GM19035 (cell line): ENCODE results near the gene FHIT.

ENCODE experiments used
- ATAC-seq: cut with Tn5 transposase; IDR thresholded peaks from one replicate; pipeline ENCODE4 v1.9.1; 2021; ENCODE audit not compliant: unreplicated experiment

The FHIT gene

DNA sequence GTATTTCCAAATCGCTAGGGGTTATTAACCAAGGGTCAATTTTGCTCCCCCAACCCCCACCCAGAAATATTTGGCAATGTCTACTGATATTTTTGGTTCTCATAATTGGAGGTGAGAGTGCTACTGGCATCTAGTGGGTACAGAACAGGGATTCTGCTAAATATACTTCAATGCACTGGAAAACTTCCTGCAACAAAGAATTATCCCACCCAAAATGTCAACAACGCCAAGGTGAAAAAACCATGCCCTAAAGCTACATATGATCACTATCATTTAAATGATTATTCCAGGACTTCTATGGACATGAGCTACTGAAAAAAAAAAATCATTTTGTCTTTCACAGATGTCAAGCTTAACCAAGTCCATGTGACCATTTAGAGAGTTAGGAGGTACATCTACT lies 867.9 kb downstream of the FHIT start:
- no peak for ATAC-seq

DNA sequence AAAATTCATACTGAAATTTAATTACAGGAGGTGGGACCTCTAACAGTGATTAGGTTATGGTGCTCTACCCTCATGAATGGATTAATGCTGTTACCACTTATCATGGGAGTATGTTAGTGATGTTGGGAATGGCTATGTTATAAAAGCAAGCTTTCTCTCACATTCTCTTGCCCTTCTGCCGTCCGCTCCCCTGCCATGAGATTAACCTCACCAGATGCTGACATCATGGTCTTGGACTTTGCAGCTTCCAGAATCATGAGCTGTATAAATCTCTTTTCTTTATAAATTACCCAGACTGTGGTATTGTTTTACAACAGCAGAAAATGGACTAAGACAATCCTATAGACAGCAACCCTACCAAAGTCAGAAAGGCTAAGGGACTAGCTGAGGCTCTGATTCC lies 884.8 kb downstream of the FHIT start:
- no peak for ATAC-seq

DNA sequence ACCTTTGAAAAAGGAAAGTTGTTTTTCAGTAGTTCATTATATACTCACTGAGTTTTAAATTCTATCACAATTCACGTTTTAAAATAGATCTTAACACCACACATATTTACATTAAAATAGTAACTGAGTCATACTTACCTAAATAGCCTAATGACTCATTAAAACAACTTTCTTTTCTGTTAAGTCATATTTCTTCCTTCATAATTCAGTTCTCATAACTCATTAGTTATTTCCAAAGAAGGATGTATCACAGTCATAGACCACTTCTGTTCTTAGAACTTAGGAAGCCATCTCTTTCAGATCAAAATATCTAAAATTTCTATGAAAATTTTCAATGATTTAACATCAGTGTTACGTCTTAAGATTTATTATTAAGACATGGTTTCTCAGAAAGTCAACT lies 885.9 kb downstream of the FHIT start:
- ATAC-seq: no peak

DNA sequence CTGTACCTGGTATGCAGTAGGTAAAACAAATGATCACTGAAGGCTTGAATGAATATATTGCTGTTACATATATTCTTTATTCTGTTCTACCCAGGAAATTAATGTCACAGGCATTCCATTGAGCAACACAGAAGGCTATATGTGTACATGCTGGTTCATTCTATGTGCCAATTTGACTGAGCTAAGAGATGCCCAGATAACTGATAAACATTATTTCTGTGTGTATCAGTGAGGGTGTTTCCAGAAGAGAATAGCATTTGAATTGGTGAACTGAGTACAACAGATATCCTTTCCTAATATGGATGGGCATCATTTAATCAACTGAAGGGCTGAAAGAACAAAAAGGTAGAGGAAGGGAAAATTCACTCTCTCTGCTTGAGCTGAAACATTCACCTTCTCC lies 886.8 kb downstream of the FHIT start:
- no peak for ATAC-seq

DNA sequence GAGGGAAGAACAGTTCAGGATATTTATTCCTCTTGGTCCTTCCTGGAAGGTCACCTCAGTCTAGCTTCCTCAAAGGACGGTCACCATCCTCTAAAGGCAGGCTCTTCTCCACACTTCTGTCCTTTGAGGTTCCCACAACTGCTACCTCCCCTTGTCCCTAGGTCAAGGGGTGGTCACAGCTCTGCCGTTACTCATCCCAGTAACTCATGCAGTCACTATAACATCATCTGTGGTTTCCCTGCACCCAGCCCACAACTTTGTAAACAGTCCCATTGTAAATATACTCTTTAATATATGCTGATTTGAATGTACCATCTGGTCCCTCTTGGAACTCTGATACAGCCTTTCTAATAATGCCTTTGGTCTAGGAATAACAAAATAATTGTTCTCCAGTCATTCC lies 887.4 kb downstream of the FHIT start:
- no peak for ATAC-seq

DNA sequence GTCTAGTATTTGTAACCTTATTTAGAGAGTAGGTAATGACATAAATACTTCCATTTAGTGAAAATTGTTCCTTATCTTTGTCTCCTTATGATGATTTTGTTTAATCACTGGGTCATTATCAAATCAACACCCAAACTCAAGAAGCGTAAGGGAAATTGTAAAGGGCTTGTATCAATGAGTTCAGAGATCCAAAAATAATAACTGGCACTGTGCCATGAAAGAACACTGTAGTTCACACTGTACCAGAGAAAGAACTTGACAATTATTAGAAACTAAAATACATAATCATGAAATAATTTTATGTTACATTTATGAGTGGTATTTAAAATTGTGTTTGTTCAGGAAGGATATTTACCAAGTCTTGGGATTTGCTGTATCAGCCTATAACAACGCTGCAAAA lies 895.4 kb downstream of the FHIT start:
- ATAC-seq: no peak

DNA sequence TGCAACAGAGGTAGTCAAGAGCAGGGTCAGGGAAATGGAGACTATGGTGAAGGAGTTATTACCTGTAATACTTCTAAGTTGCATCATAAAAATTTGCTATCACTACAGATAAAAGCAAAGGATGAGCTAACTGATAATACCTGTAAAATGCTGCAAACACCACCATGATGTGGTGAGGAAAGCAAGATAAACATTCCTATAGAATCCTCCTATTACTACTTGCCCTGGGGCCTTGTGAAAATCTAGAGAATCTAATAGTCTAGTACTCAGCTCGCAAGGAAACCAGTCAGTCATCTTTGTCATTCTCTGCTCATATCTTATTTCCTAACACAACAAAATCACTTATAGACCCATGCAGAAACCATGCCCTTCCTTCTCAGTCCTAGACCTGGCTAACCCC lies 899.8 kb downstream of the FHIT start:
- no peak for ATAC-seq

DNA sequence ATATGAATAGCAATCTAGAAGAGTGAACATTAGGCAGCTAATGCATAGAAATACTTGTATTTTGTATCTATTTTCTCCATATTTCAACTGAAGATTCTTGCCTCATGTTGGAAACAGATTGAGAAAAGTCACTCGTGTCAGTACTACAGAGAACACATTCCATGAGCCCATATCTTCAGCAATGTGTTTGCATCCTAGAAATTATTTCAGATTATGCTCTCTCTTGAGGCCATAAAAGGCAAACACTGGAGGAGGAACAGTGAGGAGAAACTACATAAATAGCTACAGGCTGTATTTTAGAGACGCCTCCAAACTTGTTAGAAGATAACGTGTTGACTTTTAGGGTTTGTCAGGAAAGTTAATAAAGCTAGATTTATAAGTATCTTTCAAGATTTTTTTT lies 906.9 kb downstream of the FHIT start:
- no peak for ATAC-seq

DNA sequence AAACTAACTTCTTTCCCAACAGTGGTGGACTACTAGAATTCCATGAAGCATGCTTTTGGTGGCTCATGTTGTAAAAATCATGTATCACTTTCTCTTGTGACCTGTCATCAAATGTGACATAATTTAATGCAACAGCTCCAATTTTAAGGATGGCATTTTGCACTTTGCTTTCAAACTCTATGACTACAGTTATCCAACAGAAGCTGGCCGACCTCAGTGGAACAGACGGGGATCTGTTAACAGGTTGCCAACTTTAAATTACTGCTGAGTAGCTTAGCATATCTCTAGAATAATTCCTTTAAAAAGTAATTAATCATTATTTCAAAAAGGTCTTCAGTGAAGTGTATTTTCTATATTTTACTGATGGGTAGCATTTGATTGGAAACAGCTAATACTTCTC lies 907.4 kb downstream of the FHIT start:
- no peak for ATAC-seq

DNA sequence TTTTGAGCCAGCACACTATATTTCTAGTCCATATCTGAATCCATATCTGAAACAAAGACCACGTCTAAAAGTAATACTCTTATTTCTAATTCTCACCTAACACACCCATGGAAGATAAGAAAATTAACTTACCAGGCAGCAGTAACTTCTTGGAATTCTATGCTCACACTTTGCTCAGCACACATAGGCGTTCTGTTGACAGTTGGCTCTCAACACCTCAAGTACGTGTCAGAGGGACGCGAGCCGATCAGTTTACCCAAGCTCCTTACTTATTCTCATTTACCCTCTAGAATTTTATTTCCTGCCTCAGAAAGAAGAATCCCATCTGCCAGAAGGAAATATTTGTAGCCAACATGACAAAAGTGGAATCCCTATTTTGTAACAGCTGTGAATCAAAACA lies 911.9 kb downstream of the FHIT start:
- no peak for ATAC-seq

DNA sequence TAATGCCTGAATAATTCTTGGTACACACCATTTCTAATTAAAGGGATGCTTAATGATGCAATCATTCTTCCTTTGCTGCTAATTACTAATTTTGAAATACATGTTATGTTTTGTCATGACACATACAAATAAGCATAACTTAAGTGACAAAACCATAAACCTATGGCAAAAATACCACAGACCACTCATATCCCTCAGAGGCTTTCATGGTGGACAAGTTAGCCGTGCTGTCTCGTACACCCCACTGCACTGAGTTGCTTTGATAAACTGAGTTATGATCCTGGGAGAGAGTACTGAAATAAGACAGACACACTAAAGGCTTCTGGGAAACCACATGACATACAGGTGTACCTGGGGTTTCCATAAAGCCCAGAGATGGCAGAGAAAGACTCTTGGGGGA lies 913.8 kb downstream of the FHIT start:
- ATAC-seq: no peak

DNA sequence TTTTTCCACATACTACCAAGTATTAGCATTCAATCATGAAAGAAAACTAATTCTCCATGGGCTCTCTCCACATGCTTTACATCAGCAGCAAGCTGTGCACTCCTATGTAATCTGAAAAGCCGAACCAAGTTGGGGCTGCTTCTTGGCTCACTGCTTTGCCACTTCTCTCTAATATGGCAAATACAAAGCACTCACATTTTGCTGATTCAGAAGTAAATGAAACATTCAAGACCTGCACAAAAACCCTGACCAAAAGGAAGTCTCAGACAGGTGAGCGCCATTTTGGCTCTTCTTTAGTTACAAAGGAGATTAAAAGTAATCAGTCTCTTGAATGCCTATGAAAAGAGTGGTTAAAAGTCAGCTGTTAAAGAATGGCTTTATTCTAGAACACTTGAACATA lies 915.2 kb downstream of the FHIT start:
- ATAC-seq: no peak

DNA sequence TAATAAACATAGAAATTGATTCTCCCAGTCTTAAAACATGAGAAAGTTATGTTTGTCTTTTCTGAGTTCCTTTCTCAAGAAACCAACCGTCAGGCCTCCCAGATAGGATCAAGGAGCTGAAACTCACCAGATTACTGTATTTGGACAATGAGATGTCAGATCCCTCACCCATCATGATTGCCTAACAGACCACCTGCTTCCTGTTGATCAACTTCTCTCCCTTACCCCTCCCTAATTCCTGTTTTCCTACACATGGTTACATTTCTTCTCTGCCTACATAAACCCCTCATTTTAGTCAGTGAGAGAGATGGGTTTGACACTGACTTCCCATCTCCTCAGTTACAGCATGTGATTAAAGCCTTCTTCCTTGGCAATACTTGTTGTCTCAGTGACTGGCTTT lies 917.5 kb downstream of the FHIT start:
- ATAC-seq: no peak

DNA sequence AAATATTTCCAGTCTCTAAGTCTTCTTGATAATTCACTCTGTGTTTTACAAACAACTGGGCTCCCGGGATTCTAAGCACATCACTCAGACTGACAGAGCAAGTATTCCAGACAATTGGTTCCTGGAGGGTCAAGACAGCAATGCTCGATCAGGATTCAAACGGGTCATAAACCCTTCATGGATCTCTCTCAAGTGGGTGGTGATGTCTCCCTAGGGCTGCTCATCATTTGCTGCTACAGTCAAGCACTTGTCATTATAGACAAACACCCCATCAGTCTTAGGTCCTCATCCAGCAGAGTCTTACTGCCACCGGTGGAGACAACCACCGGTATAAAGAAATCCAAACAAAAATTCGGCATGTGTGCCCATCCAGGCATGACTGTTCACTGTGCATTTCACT lies 921.1 kb downstream of the FHIT start:
- ATAC-seq: no peak

DNA sequence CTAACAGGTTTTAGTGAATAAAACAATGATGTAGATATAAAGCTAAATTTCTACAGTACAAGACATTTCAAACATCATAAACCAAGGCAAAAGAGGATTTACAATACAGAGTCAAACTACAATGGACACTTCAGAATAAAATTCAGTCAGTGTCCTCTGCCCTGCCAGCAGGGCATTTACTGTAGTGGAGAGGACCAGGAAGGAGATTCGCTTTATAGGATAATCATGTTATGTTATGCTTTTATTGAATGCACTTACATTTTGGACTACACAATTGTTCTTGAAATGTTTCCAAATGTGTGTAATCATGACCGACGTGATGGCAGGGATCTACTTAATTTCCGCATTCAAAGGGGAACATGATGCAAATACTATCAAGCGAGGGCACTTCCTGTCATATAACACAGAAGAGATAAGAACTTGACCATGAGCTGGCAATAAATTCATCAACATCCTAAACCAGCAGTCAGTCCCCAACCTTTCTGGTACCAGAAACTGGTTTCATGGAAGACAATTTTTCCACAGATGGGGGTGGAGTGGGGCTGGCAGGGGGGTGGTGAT lies 925.6 kb downstream of the FHIT start:
- no peak for ATAC-seq

DNA sequence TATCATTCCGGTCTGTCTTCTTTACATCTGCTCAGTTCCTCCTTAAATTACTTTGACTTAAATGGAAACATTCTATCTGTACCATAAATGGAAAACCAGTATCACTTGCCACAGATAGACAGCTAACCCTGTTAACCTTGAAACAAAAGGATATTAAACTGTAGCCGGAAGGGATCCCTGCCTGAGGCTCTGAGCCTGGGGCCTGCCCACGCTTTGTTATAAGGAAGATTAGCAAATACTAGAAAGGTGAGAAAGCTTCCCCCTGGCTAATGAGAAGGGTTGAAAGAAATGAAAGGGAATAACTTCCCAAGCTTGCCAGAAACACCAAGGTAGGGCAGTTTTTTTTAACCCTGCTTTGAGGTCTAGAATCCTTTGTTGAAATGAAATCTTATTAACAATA lies 927.6 kb downstream of the FHIT start:
- no peak for ATAC-seq

DNA sequence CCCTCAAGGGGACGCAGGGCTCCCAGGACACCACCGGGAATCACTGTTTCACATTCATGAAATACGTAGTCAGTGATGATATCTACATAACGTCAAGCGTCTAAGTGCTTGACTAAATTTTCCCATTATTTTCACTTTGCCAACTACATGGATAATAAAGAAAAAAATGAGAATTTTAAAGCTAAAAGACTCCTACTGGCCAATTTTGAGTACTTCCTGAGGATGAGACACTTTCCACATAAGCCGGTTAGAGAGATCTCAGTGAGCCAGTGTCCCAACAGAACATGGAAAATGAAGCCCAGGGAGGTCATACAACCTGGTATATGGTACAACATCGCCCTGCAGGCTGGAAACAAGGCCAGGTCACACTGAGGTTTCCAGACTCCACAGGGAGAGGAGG lies 928.1 kb downstream of the FHIT start:
- ATAC-seq: no peak

DNA sequence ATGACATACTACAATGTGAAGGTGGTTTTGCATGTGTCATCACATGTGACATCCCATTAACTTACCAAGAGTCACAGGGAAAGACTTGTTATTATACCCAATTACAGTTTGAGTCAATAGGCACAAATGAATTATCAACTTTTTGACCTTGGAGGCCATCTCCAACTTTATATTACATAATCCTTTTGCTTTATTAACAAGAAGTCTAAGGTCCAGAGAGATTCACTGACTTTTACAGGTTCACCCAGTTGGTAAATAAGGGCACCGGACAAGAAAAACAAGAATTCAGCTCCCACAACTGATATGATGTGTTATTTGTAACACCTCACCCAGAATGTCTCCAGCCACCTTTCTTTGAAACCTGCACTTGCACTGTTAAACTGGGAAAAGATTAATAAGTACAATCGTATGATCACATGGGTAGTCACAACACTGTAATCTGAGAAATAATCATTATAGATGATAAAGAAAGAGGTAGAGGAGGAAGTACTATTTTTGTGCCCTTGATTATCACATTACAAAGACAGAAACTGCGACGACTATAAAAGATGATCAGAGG lies 928.9 kb downstream of the FHIT start:
- no peak for ATAC-seq

DNA sequence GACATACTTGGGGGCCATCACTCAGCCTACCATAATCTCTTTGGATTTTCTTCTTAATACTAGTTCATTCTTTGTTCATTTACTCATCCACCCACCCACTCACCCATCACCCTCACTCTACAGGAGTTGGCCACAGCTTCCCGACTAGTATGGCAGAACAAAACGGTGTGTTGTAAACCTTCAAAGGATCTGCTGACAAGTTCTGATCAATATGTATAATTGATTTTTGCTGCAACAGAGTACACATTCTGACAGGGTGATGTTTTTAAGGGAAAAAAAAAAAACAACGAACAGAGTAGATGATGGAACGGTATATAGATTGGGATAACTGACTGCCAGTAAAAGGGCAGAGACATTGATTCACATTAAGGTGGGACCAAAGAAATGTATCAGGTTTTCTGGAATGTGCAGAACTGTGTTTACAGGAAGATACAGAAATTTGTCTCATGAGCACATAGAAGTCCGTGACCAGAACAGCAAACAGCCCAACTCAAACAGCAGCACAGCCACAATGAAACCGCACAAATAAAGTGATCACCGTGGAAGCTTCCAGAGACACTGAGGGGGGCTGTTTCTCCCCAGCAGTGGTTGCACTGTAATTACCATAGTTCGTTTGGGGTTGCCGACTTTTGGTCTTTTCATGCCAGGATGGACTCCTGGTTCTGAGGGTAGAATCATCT lies 931.9 kb downstream of the FHIT start:
- no peak for ATAC-seq

DNA sequence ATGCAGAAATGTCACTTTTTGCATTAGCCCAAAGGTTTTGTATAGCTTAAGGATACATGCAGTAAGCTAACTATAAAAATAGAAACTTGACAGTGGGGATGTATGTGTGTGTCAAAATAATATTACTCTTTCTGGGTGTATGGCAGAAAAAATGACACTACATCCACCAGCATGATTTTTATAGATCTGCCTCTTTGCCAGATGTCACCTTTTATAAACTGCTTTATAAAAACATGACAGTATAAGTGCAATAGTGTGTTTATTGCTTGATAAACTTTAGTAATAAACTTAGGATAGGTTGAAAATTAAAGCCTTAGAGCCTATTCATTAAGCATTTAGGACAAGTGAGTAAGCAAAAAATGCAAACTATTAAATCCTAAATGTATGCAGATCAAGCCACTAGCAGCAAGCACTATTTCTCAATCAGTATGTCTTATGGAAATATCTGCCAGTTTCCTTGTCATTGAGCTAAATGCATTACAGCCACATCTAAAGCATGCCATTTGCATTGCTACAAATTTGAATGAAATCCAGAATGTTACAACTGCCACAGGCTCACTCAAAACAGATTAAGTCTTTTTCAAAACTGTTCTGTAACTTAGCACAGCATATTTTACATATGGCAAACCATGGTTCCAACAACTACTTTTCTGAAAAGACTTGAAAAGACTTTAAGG lies 935.0 kb downstream of the FHIT start:
- ATAC-seq: no peak

DNA sequence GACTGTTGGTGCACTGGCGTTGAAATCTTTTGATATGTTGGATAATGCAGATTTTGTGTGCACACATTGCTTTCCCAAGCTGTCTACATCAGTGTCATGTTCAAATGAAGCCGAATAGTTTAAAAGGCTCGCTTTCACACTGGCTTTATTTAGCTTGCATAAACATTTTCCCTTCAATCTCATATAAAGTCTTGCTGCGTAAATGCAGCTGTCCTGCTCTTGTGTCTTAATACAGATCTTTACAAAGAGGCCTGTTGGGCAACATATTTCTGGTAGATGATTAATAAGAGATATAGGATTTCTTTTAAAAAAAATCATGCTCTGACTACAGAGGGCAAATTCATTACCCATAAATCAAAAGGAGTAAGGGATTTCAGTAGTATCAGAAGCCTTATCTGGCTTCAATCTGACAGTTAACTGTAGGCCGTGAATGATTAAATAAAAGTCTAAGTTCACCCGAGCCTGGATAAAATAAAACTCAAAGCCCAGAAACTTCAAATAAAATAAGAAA lies 937.2 kb downstream of the FHIT start:
- no peak for ATAC-seq

DNA sequence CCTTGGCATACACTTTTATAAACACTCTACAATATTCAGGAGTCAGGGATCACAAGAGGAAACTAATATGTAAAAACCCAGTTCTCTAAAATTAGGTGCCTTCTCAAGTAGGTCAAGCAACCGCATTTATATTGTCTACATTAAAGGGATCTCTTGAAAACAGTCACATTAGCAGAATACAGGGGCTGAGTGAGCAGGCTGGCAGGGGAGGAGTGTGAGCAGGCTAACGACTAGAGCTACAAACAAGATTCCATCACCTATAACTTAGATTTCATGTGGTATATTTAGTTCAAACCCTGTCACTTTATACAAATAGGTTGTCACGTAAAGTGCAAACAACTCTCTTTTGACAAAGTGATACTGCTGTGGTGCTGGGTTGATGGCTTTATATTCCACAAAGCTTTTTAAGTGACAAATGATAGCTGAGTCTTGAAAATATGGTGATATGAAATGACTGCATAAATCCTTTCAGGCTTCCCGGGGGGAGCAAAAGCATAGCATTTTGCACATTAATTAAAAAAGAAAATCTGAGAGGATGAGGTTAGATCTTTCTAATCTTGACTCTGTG lies 937.9 kb downstream of the FHIT start:
- no peak for ATAC-seq
